CD4-positive, alpha-beta T cell treated with Interleukin-6 at 100 ng/mL for 8 hours (primary cell): ENCODE measurements around the gene ANLN.

ENCODE experiments used
- DNase-seq: peaks from one replicate; pipeline ENCODE4 v3.0.0-alpha.2; 2020; ENCODE audit warnings: mixed read lengths, low spot score

ANLN gene, protein sequence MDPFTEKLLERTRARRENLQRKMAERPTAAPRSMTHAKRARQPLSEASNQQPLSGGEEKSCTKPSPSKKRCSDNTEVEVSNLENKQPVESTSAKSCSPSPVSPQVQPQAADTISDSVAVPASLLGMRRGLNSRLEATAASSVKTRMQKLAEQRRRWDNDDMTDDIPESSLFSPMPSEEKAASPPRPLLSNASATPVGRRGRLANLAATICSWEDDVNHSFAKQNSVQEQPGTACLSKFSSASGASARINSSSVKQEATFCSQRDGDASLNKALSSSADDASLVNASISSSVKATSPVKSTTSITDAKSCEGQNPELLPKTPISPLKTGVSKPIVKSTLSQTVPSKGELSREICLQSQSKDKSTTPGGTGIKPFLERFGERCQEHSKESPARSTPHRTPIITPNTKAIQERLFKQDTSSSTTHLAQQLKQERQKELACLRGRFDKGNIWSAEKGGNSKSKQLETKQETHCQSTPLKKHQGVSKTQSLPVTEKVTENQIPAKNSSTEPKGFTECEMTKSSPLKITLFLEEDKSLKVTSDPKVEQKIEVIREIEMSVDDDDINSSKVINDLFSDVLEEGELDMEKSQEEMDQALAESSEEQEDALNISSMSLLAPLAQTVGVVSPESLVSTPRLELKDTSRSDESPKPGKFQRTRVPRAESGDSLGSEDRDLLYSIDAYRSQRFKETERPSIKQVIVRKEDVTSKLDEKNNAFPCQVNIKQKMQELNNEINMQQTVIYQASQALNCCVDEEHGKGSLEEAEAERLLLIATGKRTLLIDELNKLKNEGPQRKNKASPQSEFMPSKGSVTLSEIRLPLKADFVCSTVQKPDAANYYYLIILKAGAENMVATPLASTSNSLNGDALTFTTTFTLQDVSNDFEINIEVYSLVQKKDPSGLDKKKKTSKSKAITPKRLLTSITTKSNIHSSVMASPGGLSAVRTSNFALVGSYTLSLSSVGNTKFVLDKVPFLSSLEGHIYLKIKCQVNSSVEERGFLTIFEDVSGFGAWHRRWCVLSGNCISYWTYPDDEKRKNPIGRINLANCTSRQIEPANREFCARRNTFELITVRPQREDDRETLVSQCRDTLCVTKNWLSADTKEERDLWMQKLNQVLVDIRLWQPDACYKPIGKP

DNA sequence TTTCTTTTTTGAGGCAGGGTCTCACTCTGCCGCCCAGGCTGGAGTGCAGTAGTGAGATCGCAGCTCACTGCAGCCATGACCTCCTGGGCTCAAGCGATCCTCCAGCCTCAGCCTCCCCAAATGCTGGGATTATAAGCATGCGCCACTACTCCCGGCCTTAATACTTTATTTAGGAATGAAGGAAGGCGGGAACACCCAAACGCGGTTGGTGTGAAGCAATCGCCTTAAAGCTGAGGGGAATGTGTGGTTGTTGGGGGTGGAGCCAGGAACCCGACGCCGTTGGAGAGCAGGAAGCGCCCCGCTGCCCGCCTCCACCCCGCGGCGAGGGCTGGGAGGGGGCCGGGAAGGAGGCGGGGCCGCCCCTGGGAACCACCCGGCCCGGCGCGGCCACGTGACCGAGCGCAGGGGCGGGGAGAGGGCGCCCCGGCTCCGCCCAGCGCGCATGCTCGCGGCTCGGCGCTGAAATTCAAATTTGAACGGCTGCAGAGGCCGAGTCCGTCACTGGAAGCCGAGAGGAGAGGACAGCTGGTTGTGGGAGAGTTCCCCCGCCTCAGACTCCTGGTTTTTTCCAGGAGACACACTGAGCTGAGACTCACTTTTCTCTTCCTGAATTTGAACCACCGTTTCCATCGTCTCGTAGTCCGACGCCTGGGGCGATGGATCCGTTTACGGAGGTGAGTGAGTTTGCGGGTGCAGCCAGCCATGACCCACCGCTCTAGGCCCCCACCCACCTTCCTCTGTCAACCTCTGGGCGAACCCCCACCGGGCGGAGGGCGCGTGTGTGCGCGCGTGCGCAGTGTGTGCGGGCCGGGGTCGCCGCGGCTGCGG lies at the start of gene ANLN:
Gene ANLN, plus strand, starts transcription at position 492 of the 828 bp plus-strand sequence. Its CDS starts 165 bp downstream, at position 657.
- DNase-seq = peak; percentile 82

DNA sequence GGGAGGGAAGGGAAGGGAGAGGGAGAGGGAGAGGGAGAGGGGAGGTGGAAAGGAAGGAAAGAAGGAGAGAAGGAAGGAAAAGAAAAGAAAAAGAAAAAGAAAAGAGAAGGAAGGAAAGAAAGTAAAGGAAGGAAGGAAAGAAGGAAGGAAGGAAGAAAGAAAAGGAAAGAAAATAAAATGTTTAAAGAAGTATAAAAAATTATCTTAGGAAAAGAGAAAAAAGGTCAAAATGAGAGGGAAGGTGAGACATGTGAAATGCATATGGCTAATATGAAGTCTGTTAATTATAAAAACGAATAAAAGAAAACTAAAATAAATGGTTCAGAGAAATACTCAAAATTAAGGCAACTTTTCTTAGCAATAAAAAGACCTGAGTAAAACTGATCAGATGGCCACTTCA lies 46.1 kb upstream of the ANLN start:
- DNase-seq = no peak

DNA sequence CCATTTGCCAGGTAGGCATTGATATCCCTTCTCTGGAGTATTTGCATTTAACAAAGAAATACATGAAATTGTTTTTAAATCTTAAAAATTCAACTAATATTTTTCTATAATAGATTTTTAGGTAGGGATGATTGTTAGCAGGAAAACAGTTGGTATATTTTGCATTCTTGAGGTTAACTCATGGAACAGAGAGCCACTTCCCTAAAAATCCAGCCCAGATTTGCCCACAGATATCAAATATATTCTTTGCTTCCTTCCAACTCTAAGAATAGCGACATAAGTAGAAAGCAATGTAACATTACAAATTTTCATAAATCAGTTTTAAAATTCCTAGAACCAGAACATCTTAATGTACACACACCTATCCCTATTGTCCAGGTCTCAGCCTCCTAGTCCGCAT lies 45.0 kb upstream of the ANLN start:
- DNase-seq = no peak

DNA sequence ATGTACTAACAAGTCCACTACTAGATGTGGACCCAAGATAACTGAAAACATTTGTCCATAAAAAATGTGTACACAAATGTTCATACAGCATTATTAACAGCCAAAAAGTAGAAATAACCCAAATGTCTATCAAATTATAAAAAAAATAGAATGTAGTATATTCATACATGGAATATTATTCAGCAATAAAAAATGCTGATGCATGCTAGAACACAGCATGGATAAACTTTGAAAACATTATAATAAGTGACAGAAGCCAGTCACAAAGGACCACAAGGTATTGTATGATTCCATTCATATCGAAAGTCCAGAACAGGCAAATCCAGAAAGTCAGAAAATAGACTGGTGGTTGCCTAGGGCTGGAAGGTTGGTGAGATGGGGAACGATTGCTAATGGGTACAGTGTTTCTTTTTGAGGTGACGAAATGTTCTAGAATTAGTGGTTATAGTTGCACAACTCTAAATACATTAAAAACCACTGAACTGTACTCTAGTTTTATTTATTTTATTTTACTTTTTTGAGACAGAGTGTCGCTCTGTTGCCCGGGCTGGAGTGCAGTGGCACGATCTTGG lies 43.3 kb upstream of the ANLN start:
- DNase-seq = no peak

DNA sequence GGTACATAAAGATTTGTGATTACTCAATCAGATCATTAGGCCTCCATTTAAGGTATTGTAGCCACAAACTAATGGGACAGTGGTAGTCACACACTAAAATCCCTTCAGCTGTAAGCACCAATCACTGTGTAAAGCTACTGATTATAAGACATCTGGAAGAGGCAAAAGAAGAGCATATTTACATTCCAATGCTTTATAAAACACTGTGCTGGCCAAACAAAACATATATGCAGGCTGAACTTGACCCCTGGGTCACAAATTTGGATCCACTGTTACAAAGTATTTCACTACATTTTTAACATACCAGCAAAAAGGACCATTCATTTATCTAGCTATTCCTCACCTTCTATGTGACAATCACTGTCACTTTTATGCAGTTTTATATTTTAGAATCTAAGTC lies 41.4 kb upstream of the ANLN start:
- no peak for DNase-seq

DNA sequence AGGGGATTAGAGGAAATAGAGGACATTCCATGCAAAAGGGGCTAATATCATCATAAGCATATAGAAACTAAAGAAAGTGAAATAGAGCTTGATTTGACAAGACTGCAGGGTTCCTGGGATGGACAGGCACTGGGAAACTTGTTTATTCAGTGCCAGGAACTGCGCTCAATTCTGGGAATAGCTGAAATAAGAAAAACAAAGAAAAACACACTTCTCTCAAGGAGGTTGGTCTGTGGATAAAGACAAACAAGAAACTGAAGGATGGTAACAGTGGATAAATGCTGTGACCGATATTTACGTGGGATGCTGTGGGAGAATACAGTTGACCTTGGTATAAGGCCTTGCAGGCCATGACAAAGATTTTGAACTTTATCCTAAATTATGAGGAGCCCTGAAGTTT lies 40.9 kb upstream of the ANLN start:
- no peak for DNase-seq

DNA sequence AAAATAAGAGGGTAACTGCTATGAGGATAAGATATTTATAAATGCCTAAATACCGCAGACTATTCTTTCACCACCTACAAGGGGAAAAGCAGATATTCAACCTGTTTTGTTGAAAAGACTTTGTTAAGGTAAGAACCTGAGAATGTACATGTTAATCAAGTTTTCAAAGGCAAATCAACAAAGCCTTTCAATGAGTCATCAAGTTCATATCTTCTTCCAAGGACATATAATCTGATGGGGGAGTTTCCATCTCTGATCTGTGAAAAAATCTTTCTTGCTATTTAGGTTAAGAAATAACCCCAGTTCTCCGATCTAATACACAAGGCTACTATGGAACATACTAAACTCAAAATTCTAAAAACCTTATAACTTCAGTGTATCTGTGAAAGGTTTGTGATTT lies 40.0 kb upstream of the ANLN start:
- DNase-seq = no peak

DNA sequence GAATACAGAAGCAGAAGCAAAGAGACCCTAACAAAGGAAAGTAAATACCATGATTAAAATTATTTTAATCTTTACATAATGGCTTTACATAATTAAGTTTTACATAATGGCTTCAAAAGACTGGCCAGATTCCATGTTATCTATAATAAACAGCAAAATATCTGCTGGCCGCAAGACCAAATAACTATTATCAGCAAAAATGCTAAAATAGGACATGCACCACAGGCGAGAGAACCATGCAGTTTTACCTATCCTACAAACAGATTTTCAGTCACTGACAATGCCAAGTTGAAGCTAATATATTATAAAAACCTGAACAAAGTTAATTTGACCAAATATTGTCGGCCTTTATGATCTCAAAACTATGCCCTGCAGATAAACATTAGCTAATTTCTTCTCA lies 34.2 kb upstream of the ANLN start:
- DNase-seq = no peak

DNA sequence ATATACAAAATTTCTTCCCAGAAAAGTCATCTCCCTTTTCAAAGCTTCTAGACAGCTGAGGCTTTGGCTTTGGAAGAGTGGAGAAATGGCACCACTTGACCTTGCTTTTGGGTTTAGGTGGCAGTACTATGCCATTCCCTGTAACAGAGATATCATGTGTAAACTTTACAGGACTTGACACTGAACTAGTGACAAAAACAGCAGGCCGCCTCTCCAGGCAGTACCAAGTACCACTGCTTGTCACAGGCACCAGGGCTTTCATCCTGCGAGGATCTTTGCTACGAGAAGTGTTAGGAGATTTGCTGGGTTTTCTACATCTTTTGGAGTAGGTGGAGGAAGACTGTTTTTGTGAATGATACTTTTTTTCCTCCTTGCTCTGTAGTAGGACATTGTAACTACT lies 32.6 kb upstream of the ANLN start:
- DNase-seq = no peak

DNA sequence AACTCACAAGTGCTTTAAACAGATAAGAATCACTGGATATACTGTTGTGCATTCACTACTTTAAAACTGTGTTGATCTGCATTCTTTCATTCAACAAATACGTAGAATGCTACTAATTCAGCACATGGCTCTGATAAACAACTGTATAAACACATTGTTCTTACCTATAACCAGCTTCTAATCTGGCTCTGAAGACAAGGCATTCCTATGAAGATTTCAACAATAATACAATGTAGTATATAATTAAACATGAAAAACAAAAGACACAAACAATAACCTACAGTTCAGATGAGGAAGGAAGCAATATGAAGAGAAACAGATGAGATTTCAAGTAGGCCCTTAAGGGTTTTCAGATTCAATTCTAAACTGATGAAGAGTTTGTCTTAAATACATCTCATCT lies 31.1 kb upstream of the ANLN start:
- DNase-seq = no peak

DNA sequence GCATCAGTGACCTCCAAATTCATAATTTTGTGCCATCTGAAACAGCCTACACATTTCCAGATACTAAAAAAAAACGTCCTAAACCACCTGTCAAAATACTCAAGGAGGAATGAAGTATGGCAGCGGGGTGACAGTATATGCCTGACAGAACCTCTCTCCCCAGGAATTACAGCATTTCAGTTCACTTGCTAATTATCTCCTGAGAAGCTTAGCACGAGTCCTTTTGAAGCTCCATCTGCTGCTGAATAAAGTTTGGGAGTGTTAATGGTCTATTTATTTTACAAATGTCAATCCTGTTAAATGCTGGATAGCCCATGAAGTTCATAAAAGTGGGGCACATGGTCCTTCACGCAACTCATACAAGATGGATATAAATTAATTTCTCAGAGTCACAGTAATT lies 29.4 kb upstream of the ANLN start:
- DNase-seq = no peak

DNA sequence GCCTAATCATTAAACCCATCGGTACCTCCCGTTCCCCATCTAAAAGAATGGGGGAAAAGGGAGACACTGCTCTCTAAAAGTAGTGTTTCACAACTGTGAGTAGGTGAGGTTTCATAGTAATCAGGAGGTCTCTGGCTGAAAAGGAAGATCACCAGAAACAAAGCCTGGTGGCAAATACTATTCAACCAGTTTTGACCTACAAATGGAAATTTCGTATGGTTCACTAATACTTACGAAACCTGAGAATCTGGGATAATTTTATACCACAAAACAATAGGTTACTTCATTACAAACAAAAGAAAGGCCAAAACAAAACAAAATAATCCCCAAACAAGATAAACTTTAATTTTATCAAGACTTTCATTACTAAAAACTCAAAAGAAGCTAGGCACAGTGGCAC lies 28.4 kb upstream of the ANLN start:
- no peak for DNase-seq

DNA sequence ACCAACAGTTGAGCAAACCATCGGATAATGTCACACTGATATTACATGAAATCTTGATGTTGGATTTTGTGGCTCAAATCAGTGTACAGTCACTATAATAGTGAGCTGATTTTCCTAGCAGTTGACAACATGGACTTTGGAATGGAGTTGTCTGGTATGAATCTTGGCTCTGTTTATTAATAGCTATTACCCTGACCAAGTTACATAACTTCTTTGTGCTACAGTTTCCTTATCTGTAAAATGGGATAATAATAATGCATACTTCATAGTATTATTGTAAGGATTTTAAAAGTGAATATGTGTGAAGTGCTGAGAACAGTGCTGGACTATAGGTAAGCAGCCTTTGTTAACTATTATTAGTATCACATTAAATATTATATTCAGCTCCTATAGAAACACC lies 26.1 kb upstream of the ANLN start:
- no peak for DNase-seq

DNA sequence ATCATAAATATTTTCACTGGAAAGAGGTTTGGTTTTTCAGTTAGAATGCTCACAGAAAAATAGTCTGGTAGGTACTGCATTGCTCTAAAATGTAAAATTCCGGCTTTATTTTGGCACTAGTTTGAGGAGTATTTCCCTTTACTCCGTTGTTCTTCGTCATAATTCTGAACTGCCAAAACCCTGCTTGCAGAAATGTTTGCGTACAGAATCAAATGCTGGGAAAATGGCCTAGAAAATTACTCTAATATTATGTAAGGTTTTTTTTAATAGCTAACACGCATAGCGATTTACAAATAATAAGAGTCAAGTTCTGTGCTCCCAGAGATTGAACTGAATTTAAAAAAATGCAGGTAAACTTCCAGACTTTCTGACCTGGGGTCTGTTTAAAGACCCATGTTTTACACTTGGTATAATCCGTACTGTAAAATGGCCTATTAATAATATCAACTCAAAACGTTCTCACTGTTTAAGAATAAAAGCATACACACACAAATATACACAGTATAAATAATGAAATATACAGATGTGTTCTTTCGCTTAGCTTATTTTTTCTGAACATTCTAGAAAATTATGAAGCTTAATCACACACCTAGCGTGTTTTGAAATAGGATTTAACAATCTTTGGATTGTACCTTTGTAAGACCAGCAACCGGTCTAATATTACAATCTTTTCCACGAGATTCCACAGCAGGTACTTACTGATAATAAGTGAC lies 23.5 kb upstream of the ANLN start:
- no peak for DNase-seq

DNA sequence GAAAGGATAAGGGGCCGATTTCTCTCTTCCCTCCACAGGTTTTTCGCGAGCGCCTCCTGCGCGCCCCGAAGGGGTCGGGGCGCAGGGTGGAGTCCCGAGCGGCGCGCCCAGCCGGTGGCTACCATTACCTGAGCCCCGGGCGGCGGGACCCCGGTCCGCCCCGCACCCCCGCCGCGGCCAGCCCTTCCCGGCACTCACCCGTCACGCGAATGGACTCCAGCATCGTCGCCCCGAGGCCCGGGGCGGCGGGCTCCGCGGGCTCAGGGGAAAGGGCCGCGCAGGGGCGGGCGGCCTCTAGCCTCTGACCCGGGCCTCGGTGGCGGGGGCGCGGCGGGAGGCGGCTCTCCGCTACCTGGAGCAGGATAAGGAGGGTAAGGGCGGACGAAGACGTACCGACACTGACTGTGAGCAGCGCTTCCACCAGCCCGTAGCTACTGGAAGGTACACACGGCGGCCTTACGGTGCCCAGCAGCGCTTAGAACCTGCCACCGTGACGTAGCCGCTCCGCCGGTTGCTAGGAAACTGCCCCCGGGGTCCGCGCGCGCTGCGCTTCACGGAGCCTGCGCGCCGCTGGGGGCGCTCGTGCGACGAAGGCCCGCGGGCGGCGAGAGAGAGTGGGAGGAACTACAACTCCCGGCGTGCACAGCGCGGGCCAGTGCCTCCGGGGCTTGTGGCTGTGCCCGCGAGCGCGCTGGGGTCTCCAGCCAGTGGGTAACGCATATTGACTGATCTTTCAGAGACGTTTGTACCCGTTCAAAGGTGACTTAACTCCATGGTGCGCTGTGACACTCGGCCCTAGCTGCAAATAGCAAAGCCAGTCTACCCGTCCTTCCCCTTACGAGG lies 22.7 kb upstream of the ANLN start:
- DNase-seq = peak; percentile 89

DNA sequence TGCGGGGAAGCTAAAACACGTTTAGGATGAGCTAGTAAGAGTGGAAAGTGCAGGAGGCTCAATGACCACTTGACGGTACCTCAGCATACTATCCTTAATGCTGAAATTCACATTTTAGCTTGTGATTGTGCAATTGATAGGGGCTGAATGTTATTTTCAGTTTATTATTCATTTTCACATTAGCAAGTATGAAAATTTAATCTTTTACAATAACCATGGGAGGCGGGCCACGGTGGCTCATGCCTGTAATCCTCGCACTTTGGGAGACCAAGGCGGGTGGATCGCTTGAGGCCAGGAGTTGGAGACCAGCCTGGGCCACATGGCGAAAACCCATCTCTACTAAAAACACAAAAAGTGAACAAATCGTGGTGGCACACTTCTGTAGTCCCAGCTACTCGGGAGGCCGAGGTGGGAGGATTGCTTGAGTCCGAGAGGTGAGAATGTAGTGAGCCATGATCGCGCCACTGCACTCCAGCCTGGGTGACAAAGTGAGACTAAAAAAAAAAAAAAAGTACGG lies 22.0 kb upstream of the ANLN start:
- no peak for DNase-seq

DNA sequence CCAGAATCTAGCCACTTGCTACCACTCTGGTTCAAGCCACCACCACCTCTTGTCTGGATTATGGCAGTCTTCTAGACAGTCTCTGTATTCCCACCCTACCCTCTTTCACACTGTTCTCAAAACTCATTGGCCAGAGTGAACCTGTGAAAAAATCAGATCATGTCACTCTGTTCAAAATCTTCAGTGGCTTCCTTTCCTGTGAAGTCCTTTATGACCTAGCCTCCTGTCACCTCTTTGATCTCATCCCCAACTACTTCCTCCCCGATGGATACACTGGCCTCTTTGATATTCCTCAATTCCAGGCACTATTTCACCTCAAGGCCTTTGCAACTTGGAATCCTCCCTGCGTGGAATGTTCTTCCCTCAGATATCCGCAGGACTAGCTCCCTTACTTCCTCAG lies 21.2 kb upstream of the ANLN start:
- no peak for DNase-seq

DNA sequence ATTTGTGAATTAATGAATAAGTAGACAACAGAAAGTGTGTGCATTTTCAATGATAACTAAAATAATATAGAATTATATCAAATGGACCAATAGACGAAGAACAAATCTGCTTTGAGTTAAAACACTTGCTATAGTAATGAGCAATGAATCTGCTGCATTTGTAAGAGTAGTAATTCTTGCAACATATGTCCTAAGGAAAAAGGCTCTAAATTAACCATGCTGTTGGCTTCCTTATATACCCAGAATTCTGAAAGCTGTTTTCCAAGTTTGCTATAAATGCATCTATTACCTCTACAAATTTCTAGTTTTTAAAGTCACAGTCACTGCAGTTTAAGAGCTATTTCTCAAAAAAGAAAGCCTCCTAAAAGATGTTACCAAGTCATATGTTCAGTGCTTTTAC lies 20.5 kb upstream of the ANLN start:
- DNase-seq = no peak

DNA sequence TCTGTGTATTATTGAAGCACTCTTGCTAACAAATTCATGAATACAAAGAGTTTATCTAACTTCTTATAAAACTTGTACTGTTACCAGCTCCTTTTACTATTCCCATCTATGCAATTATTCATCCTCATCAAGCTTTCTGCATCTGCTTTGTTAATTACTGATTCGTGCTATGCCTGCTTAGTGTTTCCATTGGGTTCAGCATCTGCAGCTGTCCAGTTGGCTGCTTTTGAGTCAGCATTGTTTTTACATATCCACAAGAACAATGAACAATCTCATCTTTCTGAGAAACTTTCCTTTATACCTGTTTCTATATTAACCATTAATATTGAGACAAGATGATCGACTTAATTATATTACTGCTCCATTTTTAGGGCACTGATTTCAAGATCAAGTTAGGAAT lies 19.6 kb upstream of the ANLN start:
- DNase-seq = no peak

DNA sequence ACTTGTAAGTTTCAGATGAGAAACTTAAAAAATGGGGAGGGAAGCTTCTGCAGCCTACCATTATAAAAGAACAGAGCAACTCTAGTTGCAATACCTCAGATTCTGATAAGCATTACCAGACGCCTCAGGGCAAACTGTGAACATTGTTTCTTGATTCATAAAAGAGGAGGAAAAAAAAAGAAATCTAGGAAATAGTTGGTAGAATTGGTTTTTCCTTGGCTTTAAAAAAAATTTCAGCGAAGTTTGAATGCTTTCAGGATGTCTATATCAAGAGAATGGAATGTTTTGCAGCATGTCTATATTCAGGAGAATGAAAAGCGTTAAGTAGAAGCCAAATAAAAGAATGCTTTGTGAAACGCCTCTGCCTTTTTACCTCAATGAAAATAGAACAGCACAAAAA lies 17.5 kb upstream of the ANLN start:
- no peak for DNase-seq
